GM21786 (cell line): Measurements from ENCODE around the gene MVB12B.

Experiments
- ATAC-seq: cut with Tn5 transposase; IDR thresholded peaks from one replicate; pipeline ENCODE4 v1.9.1; 2021; ENCODE audit not compliant: unreplicated experiment

The MVB12B gene

DNA sequence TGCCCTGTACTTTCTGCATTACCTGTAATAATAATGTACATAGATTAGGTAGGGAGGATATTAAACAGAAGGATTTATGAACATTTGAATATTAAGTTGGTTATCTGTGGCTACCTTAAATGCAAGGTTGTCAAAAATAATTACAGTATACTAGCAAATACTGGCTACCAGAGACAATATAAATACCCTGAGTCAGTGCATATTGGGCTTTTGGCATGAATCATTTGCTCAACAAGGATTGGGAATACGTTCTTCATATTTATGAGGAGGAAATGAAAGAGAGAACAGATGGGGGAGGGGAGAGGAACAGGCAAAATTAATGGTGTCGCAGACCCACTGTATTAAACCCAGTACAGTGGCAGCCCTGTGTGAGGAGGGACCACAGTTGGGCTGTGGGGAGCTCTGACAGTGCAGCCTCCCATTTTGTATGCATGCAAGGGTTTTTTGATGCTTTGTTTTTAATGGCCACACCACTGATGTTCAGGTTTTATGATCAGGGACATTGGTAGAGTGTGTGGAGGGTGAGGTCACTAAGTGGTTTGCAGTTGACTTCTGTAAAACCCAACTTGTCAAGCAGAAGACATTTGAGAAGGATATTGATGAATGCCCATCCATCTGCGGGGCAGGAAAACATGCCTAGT is 56.9 kb downstream of the MVB12B start:
- ATAC-seq: no peak

DNA sequence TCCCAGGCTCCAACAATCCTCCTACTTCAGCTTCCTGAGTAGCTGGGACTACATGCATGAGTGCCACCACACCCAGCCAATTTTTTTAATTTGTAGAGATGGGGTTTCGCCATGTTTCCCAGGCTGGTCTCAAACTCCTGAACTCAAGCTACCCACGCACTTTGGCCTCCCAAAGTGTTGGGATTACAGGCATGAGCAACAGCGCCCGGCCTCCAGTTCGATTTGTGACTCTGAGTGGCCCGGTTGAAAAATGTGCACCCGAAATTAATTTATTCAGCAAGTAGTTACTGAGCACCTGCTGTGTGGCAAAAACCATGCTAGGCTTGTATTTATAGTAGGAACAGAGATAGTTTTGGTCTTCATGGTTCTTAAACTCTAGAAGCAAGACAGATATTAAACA is 58.3 kb downstream of the MVB12B start:
- no peak for ATAC-seq

DNA sequence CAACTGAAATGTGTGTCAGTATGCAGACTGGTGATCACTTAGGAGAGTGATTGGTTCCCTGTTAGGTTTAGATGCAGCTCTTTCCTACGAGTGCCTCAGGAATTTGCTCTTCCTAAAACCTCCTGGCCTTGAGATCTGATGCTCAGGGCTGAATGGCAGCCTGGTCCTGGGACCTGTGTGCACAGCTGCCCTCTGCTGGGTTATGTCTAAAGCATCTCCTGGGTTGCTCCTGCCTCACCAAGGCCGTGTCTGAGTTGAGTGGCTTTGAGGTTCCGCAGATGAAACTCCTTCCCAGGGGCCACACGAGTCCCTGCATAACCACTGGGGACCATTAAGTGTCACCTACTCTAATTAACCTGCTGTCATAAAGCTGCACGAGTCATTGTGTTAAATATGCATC is 59.5 kb downstream of the MVB12B start:
- no peak for ATAC-seq

DNA sequence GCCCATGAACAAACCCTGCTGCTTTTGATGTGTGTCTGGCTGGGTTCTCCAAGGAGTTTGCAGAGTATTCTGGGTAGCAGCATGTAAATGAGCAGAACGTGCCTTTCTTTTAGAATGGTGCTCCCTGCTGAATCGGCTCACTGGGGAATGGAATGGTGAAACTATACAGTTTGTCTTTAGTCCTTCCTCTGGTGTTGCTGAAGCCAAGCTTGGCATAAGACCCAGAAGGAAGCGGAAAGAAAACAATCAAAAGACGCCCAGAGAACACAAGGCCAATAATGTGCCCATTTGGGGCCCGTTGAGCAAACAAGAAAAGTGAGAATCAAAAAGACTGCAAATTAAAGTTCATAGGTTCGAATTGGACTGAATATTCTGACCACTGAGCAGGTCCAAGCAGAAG is 60.1 kb downstream of the MVB12B start:
- ATAC-seq: no peak

DNA sequence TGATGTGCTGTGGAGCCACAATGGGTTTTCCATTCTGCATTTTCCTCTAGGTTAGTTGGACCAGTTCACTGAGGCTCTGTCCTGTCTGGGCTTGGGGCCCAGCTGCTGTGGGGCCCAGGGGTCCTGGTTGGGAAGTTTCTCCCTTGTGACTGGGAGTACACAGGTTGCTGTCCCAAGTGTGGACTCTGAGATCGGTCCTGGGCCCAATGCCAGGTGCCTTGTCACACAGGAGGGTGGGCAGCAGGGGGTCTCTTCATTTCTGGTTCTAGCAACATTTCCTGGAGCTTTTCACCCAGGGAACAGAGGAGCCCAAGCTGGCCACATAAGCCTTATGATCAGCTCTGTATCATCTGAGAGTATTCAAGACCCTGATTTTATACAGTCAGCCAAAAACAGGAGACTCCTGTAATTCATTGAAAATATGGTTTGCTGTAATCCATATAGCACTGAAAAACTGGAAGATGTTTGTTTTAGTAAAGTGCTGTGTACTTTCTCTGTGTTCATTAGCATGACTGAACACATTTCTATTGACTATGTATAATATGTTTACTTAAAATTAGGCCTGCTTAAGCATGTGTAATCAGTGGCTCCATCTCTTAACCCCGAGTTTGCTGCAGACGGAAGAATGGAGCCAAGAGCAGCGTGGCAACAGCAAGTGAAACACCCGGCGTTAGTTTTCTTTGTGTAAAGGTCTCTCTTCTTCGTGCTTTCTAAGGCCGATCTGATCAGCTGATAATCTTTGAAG is 62.5 kb downstream of the MVB12B start:
- no peak for ATAC-seq

DNA sequence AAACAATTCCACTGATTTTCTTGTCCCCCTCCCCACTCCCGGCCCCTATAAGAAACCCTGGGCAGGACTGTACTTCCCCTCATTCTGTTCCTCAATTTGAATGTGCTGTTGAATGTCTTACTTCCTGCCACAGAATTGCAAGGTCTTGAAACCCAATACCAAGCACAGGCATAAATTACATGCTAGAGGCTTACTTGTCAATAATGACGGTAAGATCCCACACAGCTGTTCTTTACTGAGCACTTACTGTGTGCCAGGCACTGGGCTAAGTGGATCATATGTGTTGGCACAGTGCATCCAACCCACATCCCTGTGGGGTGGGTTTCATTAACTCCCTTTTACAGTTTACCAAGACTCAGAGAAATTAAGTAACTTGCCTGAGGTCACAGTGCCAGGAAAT is 63.4 kb downstream of the MVB12B start:
- no peak for ATAC-seq

DNA sequence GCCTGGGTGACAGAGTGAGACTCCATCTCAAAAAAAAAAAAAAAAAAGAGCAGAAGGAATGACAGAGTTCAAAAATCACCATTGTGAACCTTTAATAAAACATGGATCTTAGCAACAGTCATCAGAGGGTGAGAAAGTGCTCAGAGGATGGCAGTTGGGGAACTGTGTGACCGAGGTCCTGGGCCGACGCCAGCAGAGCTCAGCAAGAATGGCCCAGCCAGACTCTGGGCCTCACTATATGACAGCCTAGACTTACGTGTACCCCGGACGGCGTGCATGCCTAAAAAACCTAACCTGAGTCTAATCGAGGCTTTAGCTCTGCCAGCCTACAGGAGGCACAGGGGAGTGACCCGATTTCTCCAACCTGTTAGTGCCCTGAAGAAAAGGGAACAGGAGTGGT is 64.3 kb downstream of the MVB12B start:
- no peak for ATAC-seq

DNA sequence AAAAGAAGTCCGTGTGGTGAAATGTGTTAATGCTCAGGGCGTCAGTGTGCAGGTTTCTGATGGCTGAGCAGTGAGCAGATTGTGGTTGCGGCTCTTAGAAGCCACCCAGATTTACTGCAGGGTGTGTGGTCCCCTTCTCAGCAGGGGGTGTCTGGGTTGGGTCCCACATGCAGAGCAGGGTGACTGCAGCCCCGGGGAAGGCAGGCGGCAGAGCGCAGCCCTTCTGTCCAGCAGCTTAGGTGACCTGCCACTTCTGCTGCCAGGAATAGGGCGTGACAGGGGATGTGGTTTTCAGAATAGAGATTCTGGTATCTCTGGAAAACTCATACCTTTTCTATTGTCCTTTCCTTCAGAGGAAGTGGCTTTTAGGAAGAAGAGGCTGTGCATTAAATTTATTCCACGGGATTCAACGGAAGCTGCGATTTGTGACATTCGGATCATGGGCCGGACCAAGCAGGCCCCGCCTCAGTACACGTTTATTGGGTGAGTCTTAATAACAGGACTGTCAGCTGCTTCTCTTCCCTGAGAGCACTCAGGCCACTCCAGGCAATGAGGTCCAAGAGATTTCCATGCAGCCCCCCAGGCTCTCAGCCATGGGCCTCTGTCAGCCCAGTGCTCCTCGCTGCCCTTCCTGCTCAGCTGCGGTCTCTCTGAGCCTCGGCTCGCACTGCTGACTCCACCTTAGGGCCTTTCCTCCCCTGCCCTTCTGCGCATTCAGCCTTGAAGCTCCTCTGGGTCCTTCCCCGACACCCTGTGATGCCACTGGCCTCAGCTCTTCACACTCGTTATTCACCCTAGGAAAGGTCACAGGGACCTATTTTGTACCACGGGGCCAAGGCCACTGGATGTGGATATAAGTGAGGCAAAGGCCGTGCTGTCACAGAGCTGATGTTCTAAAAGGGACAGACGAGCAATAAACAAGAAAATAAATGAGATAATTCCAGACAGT is 65.4 kb downstream of the MVB12B start:
- no peak for ATAC-seq

DNA sequence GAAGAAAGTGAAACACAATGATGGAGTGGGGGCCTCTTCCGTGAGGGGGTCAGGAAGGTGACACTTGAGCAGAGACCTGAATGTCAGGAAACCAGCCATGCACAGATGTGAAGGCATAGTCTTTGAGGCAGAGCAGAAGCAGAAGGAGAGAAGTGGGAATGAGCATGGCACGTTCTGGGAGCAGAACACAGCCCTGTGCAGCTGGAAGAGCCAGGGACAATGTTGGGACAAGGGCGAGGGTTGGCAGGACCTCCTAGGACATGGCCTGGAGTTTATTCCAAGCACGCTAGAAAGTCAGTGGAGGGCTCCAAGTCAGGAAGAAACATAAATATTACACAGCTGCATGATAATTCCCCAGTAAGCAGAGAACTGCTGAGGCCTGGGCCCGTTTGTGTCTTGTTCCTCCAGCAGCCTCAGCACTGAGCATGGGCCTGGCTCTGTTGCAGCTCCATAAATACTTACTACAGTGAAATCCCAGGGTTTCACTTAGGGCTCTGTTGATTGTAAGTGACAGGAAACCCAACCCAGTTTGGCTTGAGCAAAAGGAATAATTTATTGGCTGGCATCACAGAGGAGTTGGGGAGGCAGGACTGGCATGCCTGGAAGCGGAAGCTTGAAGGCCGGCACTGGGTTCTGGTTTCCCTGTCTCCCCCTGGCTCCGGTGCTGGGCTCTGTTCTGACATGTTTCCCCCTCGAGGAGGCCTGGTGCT is 66.2 kb downstream of the MVB12B start:
- no peak for ATAC-seq

DNA sequence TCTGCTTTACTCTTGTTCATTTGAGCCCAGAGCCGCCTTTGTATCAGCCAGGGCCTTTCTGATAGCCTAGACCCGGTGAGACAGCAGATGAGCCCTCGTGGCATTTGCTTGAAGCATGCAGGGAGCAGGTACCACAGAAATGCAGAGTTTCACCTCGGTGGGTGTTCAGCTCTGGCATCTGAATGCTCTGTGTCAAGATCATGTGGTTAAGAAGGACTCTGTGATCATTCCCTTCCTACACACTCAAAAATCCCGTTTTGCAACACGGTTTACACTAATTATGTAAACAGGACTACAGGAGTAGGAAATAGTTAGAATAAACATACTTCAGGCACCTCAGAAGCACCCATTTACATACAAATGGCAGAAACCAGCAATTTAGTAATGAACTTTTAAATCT is 67.2 kb downstream of the MVB12B start:
- ATAC-seq: no peak

DNA sequence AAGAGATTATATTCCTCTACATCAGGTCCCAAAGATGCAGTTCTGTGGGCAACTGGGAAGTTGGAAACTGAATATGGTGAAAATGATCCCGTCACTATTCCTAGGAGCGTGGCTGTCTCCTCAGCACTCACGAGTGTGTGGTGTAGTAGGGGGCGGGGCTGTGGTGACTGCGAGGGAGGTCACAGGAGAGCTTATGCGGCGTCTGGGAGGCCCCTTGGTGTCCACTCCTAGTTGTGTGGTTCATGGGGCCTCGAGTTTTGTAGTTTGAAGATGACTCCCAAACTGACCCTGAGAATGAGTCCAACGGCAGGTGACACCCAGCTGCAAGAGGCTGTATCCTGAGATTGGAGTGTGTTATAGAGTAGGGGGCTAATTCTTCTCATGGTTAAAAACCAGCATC is 68.2 kb downstream of the MVB12B start:
- ATAC-seq: no peak

DNA sequence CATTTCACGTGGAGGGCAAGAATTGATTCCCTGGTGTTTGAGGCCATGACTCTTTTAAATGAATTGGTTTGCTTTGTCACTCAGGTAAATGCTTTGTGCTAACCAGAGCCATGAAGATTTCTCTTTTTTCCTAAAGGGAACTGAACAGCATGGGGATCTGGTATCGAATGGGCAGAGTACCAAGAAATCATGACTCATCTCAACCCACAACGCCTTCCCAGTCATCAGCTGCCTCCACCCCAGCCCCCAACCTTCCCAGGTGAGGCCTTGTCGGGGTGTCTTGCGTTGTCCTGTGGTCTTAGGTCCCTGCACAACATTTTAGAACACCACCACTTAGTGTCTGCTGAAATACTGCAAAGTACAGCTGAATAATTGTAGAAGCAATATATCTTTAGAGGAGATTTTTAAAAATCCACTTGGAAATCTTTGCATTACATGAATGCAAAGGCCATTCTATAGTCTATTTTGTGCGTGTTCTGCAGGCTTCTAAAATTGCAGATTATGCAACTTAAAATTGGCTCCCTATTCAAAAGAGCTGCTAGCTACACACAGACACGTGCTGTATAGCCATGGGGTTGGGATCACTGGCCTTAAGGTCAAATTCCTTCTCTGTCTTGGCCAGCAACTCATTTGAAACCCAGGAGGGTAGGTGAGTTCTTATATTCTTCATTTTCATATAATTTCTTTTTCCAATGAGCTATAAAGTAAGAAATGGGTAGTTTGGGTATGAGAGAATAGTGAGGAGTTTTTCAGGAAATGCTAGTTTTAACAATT is 69.0 kb downstream of the MVB12B start:
- ATAC-seq: no peak

DNA sequence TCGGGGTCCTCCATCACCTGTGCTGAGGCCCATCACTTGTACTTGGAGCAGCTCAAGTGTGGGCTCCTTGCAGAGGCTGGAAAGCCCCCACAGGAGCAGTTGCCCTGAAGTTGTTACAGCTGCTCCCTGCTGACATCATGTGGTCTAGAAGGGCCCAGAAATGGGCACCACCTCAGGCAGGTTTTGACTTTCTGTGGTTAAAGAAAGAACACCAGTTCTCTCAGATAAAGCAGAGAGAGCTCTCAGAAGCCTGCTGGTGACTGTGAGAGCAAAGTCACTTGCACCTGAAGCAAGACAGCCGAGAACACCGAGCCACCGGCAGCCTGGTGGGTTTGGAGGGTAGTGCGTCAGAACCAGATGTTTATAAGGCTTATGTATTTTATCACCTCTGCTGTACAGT is 70.4 kb downstream of the MVB12B start:
- peak; percentile 90 for ATAC-seq

DNA sequence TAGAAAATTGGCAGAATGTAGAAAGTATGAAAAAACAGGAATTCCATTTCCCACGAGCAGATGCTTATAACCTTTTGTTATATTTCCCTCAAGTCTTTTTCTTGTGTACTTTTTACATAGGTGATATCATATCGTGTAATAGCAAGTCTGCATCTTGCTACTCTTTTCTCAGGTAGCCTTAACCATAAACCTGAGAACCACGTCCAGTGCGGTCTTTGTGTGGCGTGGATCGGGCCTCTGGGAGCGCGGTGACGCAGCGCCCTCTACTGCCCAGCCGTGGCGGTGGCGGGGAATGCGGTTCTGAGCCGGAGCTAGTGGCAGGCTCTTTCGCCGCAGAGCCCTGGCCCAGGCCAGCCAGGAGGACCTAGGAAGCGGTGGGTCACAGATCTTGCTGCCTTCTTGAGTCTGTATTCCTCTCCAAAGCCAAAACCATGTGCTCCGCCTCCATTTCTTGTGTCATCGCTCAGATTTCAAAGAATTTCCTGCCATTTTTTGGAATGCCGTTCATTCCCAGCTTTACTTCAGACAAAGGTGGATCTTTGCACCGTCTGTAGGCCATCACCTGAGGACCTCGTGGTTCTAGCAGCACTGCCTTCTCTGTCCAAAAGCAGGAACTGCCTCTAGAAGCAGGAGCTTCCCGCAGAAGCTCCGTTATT is 71.9 kb downstream of the MVB12B start:
- no peak for ATAC-seq

DNA sequence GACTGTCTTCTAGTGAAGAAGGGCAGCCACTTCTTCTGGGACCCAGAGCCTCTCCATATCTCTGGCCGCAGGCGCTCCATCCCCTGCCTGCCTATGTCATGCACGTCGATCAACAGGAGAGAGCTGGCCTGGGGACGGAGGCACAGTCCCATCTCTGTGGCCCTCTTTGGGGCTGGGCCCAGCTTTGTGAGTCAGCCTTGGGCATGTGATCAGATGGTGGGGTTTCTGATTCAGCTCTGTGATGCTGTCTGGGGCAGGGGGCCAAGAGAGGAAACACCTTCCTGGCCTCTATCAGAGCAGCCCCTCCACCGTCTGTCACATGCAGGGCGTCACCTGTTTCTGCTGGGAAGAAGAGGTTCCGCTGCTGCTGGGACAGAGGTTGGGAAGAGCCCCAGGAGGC is 72.6 kb downstream of the MVB12B start:
- no peak for ATAC-seq

DNA sequence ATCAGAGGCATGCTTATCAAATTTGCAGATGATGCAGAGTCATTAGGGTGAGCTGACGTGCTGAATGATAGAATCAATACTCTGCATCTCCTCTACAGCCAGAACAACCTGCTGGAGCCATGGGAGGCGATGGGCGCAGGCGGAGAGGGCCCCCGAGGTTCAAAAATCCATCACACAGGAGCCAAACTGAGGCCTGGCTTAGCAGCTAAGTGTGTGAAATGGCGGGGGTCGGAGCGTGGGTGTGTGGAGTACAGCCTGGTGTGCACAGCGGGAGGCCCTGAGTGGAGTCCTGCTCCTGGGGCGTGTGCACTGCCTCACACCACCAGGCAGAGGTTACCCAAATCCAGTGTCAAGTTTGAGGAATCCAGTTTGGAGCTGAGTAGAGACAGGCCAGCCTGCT is 73.2 kb downstream of the MVB12B start:
- ATAC-seq: no peak

DNA sequence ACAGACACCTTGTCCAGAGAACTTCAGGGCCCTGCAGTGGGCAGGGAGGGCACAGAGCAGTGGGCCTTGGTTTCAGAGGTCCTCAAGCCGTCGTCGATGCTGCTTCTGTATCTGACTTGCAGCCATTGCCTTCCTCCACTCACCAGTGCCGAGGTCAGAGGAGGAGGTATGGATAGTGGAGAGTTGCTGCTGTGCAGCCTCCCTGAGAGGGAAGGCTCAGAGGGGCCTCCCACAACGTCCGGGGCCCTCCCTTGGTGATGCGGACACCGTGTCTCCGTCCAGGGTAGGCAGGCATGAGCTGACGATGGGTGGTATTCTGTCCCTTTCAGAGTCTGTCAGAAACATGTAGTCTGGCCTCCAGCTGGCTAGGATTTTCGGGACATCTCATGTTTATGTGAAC is 73.9 kb downstream of the MVB12B start:
- ATAC-seq: no peak

DNA sequence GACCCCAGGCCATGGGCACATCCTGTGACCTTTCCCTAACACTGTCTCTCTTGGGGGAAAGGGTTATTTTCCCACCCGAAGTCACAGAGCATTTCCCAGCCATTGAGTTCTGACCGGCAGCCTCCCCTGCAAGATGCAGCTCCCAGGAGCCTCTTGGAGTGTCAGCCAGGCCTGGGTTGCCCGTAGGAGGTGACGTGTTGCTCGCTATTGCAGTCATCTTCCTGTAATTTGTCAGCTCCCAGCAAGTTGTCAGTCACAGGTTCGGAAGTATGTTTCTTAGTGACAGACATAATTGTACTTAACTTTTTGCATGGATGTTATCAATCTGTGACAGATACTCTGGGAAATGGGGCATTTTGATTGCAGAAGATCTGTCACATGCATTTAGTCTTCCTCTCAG is 74.5 kb downstream of the MVB12B start:
- no peak for ATAC-seq

DNA sequence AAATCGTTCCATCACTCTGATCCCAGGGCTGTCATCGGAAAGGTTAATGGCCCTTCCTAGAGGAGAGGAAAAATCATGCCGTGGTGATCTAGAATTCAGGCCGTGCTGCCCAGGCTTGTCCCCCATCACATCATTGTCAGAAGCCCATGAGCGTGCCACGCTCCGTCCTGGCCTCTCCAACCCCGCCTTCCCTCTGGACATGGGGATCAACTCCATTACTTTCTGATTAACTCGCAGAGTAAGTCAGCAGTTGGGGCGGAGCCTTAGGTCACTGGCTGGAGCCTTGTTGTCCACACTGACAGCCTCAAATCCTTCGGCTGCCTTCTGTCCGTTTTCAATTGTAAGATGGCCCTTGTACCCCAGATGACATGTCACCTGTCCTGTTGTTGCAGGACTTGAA is 75.0 kb downstream of the MVB12B start:
- ATAC-seq: no peak

DNA sequence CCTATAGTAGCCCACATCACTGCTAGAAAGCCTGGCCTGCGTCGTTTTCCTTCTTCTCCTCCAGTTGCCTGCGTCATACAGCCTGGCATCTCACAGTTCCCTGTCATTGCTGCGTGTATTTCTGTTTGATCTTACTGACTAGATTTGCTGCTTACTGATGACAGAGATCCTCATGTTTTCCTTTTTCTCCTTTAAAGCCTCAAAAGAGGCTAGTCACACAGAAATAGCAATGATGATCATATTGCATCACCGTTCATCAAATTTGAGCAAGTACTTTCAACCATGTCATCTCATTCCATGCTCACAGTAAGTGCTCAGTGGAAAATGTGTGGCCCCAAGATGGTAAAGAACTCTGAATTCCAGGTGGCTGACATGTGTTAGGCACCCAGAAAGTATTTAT is 76.8 kb downstream of the MVB12B start:
- ATAC-seq: no peak
